Fibroblast of lung (primary cell): ENCODE measurements around the gene SLC39A2.

Experiments used
- CTCF ChIP-seq, 2 donors: IDR thresholded peaks in 1 of 2; conservative IDR thresholded peaks in 1 of 2; 1 replicate in 1 of 2; 2 replicates in 1 of 2; pipeline ENCODE4 v1.5.1; 2011 to 2012; ENCODE audit warnings: low read length in 2 of 2, control low read depth in 1 of 2, inconsistent platforms in 1 of 2, low read depth in 1 of 2, mild to moderate bottlenecking in 1 of 2
- EZH2 ChIP-seq: IDR thresholded peaks from 2 replicates; pipeline ENCODE4 v1.5.1; 2012; ENCODE audit warnings: low read length, control low read depth, mild to moderate bottlenecking; ENCODE audit errors: missing control alignments

GRCh38 chr14:21042918-21043317, 43.8 kb downstream of the SLC39A2 start:
- no peak for TF ChIP-seq CTCF (conservative IDR thresholded peaks at IDR 0.05 in 1 of 2, IDR thresholded peaks at IDR 0.05 in 1 of 2; ENCODE audit: low read depth in 1 of 2, low read length in 2 of 2)
- TF ChIP-seq EZH2, result no peak
